Measurements from ENCODE around the gene TRIM67. TPM values are rescaled to one million over a fixed set of nuclear protein-coding genes. Genes with fewer than 3 reads are reported as not detected.
"Not testable (repeated sequence)": the region's sequence is repeated elsewhere in the genome, so short reads cannot be mapped to it uniquely, and the experiment has no call there.

TRIM67 gene
- total RNA-seq, 3 donors from 2014 or later (not counting 1 experiment from before 2014, with no cell fraction given): not detected

DNA sequence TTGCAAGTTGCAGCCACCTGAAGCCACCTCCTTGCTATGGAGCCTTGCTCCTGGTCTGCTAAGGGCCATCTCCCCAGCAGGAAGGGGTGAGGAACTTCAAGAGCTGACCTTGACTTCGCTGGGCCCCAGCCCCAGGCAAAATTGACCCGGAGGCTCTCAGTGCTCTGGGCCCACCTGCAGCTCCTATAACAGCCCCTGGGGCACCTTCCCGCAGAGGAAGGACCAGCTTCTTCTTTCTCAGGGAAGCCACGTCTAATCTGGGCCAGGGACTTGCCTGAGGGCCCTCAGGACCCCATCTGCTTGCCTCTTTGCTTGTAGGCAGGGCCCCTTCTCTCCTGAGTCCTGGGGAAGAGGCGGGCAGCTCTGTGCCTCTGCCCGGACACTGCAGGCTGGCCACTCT is 48.3 kb downstream of the TRIM67 start:
- Histone ChIP-seq H3K9me3 (ENCODE audit: control insufficient read depth, insufficient read depth, low read length) (no peaks in the 10 kb centered on the region), H3K36me3 (ENCODE audit: control insufficient read depth, insufficient read depth, low read length) (no peaks in the 10 kb centered on the region), H3K4me1 (ENCODE audit: control insufficient read depth, insufficient read depth, low read length) (peaks cover 13% of the 10 kb centered on the region), H3K27me3 (ENCODE audit: control insufficient read depth, insufficient read depth, low read length) (no peaks in the 10 kb centered on the region), H3K27ac (ENCODE audit: low read length) (no peak overlapping the region), H3K4me3 (ENCODE audit: low read length) (no peak overlapping the region)
- TF ChIP-seq, protein P1, sequence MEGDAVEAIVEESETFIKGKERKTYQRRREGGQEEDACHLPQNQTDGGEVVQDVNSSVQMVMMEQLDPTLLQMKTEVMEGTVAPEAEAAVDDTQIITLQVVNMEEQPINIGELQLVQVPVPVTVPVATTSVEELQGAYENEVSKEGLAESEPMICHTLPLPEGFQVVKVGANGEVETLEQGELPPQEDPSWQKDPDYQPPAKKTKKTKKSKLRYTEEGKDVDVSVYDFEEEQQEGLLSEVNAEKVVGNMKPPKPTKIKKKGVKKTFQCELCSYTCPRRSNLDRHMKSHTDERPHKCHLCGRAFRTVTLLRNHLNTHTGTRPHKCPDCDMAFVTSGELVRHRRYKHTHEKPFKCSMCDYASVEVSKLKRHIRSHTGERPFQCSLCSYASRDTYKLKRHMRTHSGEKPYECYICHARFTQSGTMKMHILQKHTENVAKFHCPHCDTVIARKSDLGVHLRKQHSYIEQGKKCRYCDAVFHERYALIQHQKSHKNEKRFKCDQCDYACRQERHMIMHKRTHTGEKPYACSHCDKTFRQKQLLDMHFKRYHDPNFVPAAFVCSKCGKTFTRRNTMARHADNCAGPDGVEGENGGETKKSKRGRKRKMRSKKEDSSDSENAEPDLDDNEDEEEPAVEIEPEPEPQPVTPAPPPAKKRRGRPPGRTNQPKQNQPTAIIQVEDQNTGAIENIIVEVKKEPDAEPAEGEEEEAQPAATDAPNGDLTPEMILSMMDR (IDR thresholded peaks at IDR 0.05): no peak
- 85% methylated on average over 6 of the region's 6 CpGs for WGBS (ENCODE audit: insufficient coverage)
- H3K27ac Mint-ChIP-seq: no peak overlapping the region
- ATAC-seq (no peak), DNase-seq (no peak)
- no peaks in the 10 kb centered on the region for H3K9me3 Mint-ChIP-seq
- intact Hi-C loops (cut with micrococcal nuclease): loop anchor here (5.0 kb wide), 1 partner anchor 568 kb away; the partner anchor contains the start of gene COG2
- peaks cover 8 to 10% of the 10 kb centered on the region in 2 donors for H3K4me1 Mint-ChIP-seq
- peaks cover 0 to 3% of the 10 kb centered on the region in 2 donors for H3K27me3 Mint-ChIP-seq (ENCODE audit: low read depth in 2 of 2)
- no peak overlapping the region for H3K4me3 Mint-ChIP-seq
- H3K36me3 Mint-ChIP-seq: no peaks in the 10 kb centered on the region

- peak; percentile 76 to 93 for DNase-seq
- peak overlapping the region; percentile 87 for H3K4me3 Mint-ChIP-seq
- peak; percentile 92 to 95 (median 95) for ATAC-seq
- Histone ChIP-seq H3K4me1 (ENCODE audit: control insufficient read depth, insufficient read depth, low read length) (peaks cover 15% of the 10 kb centered on the region), H3K27me3 (ENCODE audit: control insufficient read depth, insufficient read depth, low read length) (no peaks in the 10 kb centered on the region), H3K36me3 (ENCODE audit: control insufficient read depth, insufficient read depth, low read length) (no peaks in the 10 kb centered on the region), H3K4me3 (ENCODE audit: low read length) (peak overlapping the region; percentile 31), H3K9me3 (ENCODE audit: control insufficient read depth, insufficient read depth, low read length) (no peaks in the 10 kb centered on the region), H3K27ac (ENCODE audit: low read length) (peak overlapping the region; percentile 28)
- peak overlapping the region; percentile 58 to 91 for H3K27ac Mint-ChIP-seq
- no peaks in the 10 kb centered on the region for H3K9me3 Mint-ChIP-seq
- no peaks in the 10 kb centered on the region for H3K27me3 Mint-ChIP-seq (ENCODE audit: low read depth in 2 of 2)
- H3K36me3 Mint-ChIP-seq: no peaks in the 10 kb centered on the region
- TF ChIP-seq, protein P1 (IDR thresholded peaks at IDR 0.05): peak; percentile 91
- peaks cover 8 to 10% of the 10 kb centered on the region in 2 donors for H3K4me1 Mint-ChIP-seq
- 18% methylated on average over 28 of the region's 28 CpGs for WGBS (ENCODE audit: insufficient coverage)
- intact Hi-C loops (cut with micrococcal nuclease): loop anchor here (1.0 to 5.0 kb wide), 2 partner anchors 294 to 569 kb away; partner anchors contain the start of gene COG2
Measured at GRCh38 chr1:231211005-231211857, 49.4 kb downstream of the TRIM67 start.

DNA sequence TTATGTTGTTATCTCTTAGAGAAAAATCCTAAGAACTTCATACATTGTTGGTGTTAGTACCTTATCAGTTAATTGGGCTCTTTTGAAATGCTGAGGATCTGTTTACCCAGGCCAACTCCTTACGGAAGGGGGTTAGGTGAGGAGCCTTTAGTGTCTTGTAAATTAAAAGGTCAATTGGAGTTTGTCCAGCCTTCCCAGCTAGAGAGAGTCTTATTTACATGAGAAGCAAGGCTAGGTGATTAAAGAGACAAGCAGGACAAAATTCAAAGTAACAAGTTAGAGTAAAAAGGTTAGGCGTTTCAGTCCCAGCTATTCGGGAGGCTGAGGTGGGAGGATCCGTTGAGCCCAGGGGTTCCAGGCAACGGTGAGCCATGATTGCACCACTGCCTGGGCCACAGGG is 50.4 kb downstream of the TRIM67 start:
- not testable (repeated sequence) for DNase-seq; H3K9me3 Mint-ChIP-seq; H3K4me1 Mint-ChIP-seq; H3K36me3 Mint-ChIP-seq; H3K9me3 ChIP-seq (ENCODE audit: control insufficient read depth, insufficient read depth, low read length); H3K27me3 ChIP-seq (ENCODE audit: control insufficient read depth, insufficient read depth, low read length); H3K36me3 ChIP-seq (ENCODE audit: control insufficient read depth, insufficient read depth, low read length); H3K27me3 Mint-ChIP-seq (ENCODE audit: low read depth in 2 of 2); H3K27ac ChIP-seq (ENCODE audit: low read length); ATAC-seq; H3K4me3 ChIP-seq (ENCODE audit: low read length)
- intact Hi-C loops (cut with micrococcal nuclease): loop anchor here (5.0 kb wide), 1 partner anchor 570 kb away; the partner anchor contains the start of gene COG2
- 98% methylated on average over 5 of the region's 5 CpGs for WGBS (ENCODE audit: insufficient coverage)
- Mint-ChIP-seq H3K27ac (peak overlapping the region in 1 of 2 donors; percentile 58), H3K4me3 (peak overlapping the region; percentile 37)
- peaks cover 15% of the 10 kb centered on the region for H3K4me1 ChIP-seq (ENCODE audit: control insufficient read depth, insufficient read depth, low read length)

DNA sequence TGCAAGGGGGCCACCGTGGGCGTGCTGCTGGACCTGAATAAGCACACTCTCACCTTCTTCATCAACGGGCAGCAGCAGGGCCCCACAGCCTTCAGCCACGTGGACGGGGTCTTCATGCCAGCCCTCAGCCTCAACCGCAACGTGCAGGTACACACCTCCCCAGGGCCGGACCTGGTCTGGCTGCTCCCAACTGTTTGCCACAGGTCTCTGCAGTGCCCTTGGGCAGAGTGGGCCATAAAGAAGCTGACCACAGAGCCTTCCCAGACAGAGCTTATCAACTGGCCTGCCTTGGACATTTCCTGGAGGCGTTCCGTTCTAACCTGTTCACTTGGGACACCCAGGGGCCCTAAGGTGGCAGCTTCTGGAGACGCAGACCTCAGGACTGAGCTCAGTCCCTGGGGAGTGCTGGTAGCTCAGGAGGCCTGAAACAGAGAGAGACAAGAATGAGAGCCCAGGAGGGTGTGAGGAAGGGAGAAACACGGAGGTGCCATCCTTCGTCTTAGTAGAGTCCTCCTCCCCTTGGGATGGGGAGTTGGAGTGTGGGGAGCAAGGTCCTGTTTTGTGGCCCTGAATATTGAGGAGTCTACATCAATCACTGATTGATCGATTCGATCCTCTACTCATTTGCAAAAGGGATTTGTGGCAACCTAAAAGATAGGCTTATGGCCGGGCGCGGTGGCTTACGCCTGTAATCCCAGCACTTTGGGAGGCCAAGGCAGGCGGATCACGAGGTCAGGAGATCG is 52.1 kb downstream of the TRIM67 start:
- 93% methylated on average over 22 of the region's 22 CpGs for WGBS (ENCODE audit: insufficient coverage)
- ATAC-seq: no peak
- no peaks in the 10 kb centered on the region for H3K9me3 ChIP-seq (ENCODE audit: control insufficient read depth, insufficient read depth, low read length)
- no peaks in the 10 kb centered on the region for H3K36me3 Mint-ChIP-seq
- H3K36me3 ChIP-seq (ENCODE audit: control insufficient read depth, insufficient read depth, low read length): no peaks in the 10 kb centered on the region
- H3K9me3 Mint-ChIP-seq: no peaks in the 10 kb centered on the region
- no peaks in the 10 kb centered on the region for H3K27me3 ChIP-seq (ENCODE audit: control insufficient read depth, insufficient read depth, low read length)
- intact Hi-C loops (cut with micrococcal nuclease): loop anchor here (5.0 kb wide), 1 partner anchor 572 kb away; the partner anchor contains the start of gene COG2
- H3K4me1 Mint-ChIP-seq: peaks cover 8 to 10% of the 10 kb centered on the region in 2 donors
- no peak overlapping the region for H3K4me3 ChIP-seq (ENCODE audit: low read length)
- DNase-seq: no peak
- H3K4me3 Mint-ChIP-seq: no peak overlapping the region
- H3K4me1 ChIP-seq (ENCODE audit: control insufficient read depth, insufficient read depth, low read length): peaks cover 15% of the 10 kb centered on the region
- H3K27ac ChIP-seq (ENCODE audit: low read length): no peak overlapping the region
- TF ChIP-seq, protein P1 (IDR thresholded peaks at IDR 0.05): no peak
- H3K27me3 Mint-ChIP-seq (ENCODE audit: low read depth in 2 of 2): peaks cover 0 to 7% of the 10 kb centered on the region in 2 donors
- H3K27ac Mint-ChIP-seq: no peak overlapping the region

All from natural killer cell (primary cell).